Stimulated activated CD4-positive, alpha-beta T cell treated with anti-CD3 and anti-CD28 coated beads, TNF-alpha, amount 100 ng/mL, for 1 hour (primary cell): ENCODE results near the gene GLTPD2.
A peak's percentile ranks its signal among the peaks of the same experiment; 100 is the strongest.
"Not testable (repeated sequence)": the region's sequence is repeated elsewhere in the genome, so short reads cannot be mapped to it uniquely, and the experiment has no call there.

ENCODE experiments used
- DNase-seq, 3 donors: peaks; one replicate each; pipeline ENCODE4 v3.0.0-alpha.2; 2020; ENCODE audit warnings: low read depth in 3 of 3, low spot score in 1 of 3

GLTPD2 gene

GRCh38 chr17:4807605-4808377 is 19.0 kb downstream of the GLTPD2 start:
- DNase-seq = no peak

- DNase-seq = no peak
These were observed 19.6 kb downstream of the GLTPD2 start for GRCh38 chr17:4808378-4808767.

- DNase-seq = no peak
These were observed 22.0 kb downstream of the GLTPD2 start for GRCh38 chr17:4810696-4811290.

- DNase-seq = no peak
These were observed 22.7 kb downstream of the GLTPD2 start for GRCh38 chr17:4811471-4811870.

- no peak for DNase-seq
These were observed 23.9 kb downstream of the GLTPD2 start for GRCh38 chr17:4812690-4813089.

GRCh38 chr17:4815043-4815675 is 26.4 kb downstream of the GLTPD2 start:
- DNase-seq = no peak

GRCh38 chr17:4816826-4817225 is 28.1 kb downstream of the GLTPD2 start:
- DNase-seq = no peak

GRCh38 chr17:4818276-4818675 is 29.5 kb downstream of the GLTPD2 start:
- no peak for DNase-seq

- DNase-seq = no peak
These were observed 34.1 kb downstream of the GLTPD2 start for GRCh38 chr17:4822835-4823234.

GRCh38 chr17:4823373-4824089 is 34.8 kb downstream of the GLTPD2 start:
- DNase-seq = no peak

- DNase-seq = no peak
These were observed 38.6 kb downstream of the GLTPD2 start for GRCh38 chr17:4827399-4827798.

- DNase-seq = not testable (repeated sequence)
These were observed 44.0 kb downstream of the GLTPD2 start for GRCh38 chr17:4832829-4833177.

GRCh38 chr17:4833178-4833940 is 44.6 kb downstream of the GLTPD2 start, which contains the start of gene MINK1:
MINK1 (plus strand) TSS chr17:4833340; CDS start chr17:4833584, 244 bp downstream.
- DNase-seq = peak; percentile 78 to 80 (median 78)

GRCh38 chr17:4833941-4834680 is 45.3 kb downstream of the GLTPD2 start:
- DNase-seq = no peak

GRCh38 chr17:4834681-4835020 is 45.9 kb downstream of the GLTPD2 start:
- no peak for DNase-seq

GRCh38 chr17:4836221-4836620 is 47.5 kb downstream of the GLTPD2 start:
- DNase-seq = no peak

GRCh38 chr17:4837471-4838308 is 48.9 kb downstream of the GLTPD2 start:
- no peak for DNase-seq

- DNase-seq = no peak
These were observed 49.6 kb downstream of the GLTPD2 start for GRCh38 chr17:4838309-4838785.

GRCh38 chr17:4839221-4839620 is 50.5 kb downstream of the GLTPD2 start:
- no peak for DNase-seq
